ENCODE data around the gene IGFBPL1. TPM values are rescaled to one million over a fixed set of nuclear protein-coding genes. Genes with fewer than 3 reads are reported as not detected.

The IGFBPL1 gene
- polyA plus RNA-seq, 2 of the 4 experiments (the other 2 are of a cell fraction) = 2.5 to 2.7 TPM

- no peak overlapping the region for H3K27ac ChIP-seq
- ATAC-seq (no peak), DNase-seq (ENCODE audit: low read depth in 1 of 2, low spot score in 1 of 2) (no peak), FAIRE-seq (no peak)
- no peak overlapping the region for H3K4me2 ChIP-seq
- POLR2A ChIA-PET = no interaction called here
- no peaks in the 10 kb centered on the region for H3K9me3 ChIP-seq
- CTCF ChIA-PET = interaction anchor here (1.6 to 3.1 kb wide), 4 partner anchors 12 to 500 kb away, joined by 4 to 17 read pairs (median 8); no protein-coding TSS in a partner anchor
- no peak overlapping the region for H3K4me3 ChIP-seq
- 58% methylated on average over 7 of the region's 7 CpGs for WGBS (ENCODE audit: missing lambda C conversion rate)
- H3K4me1 ChIP-seq = no peaks in the 10 kb centered on the region
- TF ChIP-seq HES2 (IDR thresholded peaks at IDR 0.05) (no peak), EP300 (IDR thresholded peaks at IDR 0.05) (no peak), BHLHE40 (IDR thresholded peaks at IDR 0.05; ENCODE audit: low read depth, low read length) (no peak), CTCF (IDR thresholded peaks at IDR 0.05) (no peak), GATA3 (IDR thresholded peaks at IDR 0.05; ENCODE audit: borderline replicate concordance) (no peak), CHD4 (IDR thresholded peaks at IDR 0.05; ENCODE audit: borderline replicate concordance) (no peak), JUN (IDR thresholded peaks at IDR 0.05) (no peak), HOXB5 (CRISPR knock-in tag; IDR thresholded peaks at IDR 0.05) (no peak), FOXS1 (CRISPR knock-in tag; IDR thresholded peaks at IDR 0.05) (no peak), CBX2 (IDR thresholded peaks at IDR 0.05; ENCODE audit: borderline replicate concordance, low read depth) (no peak), RAD21 (conservative IDR thresholded peaks at IDR 0.05 in 1 of 2, IDR thresholded peaks at IDR 0.05 in 1 of 2) (no peak), RNF2 (IDR thresholded peaks at IDR 0.05; ENCODE audit: borderline replicate concordance, low read depth) (no peak), E2F6 (IDR thresholded peaks at IDR 0.05; ENCODE audit: borderline replicate concordance, low read depth) (no peak), KDM5A (IDR thresholded peaks at IDR 0.05) (no peak), TFCP2L1 (CRISPR knock-in tag; IDR thresholded peaks at IDR 0.05) (no peak), BCL3 (IDR thresholded peaks at IDR 0.05) (no peak), RFX5 (IDR thresholded peaks at IDR 0.05) (no peak), ZC3H11A (IDR thresholded peaks at IDR 0.05) (no peak), EHMT2 (IDR thresholded peaks at IDR 0.05; ENCODE audit: low read depth) (no peak)
Measured at GRCh38 chr9:38413283-38413682, 11.0 kb downstream of the IGFBPL1 start.

- DNase-seq (ENCODE audit: low read depth in 1 of 2, low spot score in 1 of 2) (no peak), FAIRE-seq (no peak), ATAC-seq (no peak)
- 70% methylated on average over 6 of the region's 6 CpGs for WGBS (ENCODE audit: missing lambda C conversion rate)
- CTCF ChIA-PET = interaction anchor here (1.2 to 3.1 kb wide), 6 partner anchors 8 to 500 kb away, joined by 3 to 17 read pairs (median 4); partner anchors contain the start of gene ALDH1B1
- Histone ChIP-seq H3K4me1 (no peaks in the 10 kb centered on the region), H3K4me2 (no peak overlapping the region), H3K9me3 (no peaks in the 10 kb centered on the region), H3K4me3 (no peak overlapping the region), H3K27ac (no peak overlapping the region)
- POLR2A ChIA-PET = no interaction called here
- TF ChIP-seq REST (IDR thresholded peaks at IDR 0.05) (no peak), RARB (CRISPR knock-in tag; IDR thresholded peaks at IDR 0.05) (no peak), ZC3H11A (IDR thresholded peaks at IDR 0.05) (no peak), TFCP2L1 (CRISPR knock-in tag; IDR thresholded peaks at IDR 0.05) (no peak), MAZ (IDR thresholded peaks at IDR 0.05; ENCODE audit: borderline replicate concordance, low read depth, low read length) (no peak), BCL3 (IDR thresholded peaks at IDR 0.05) (no peak), ZFP36 (IDR thresholded peaks at IDR 0.05; ENCODE audit: borderline replicate concordance, partially characterized antibody) (no peak), TP53 (CRISPR knock-in tag; IDR thresholded peaks at IDR 0.05) (no peak), MYC (IDR thresholded peaks at IDR 0.05; ENCODE audit: borderline replicate concordance, low read length) (no peak), GATA3 (IDR thresholded peaks at IDR 0.05; ENCODE audit: borderline replicate concordance) (no peak), POLR2A (IDR thresholded peaks at IDR 0.05; ENCODE audit: low read length) (no peak), MAX (IDR thresholded peaks at IDR 0.05) (no peak), CBX8 (IDR thresholded peaks at IDR 0.05) (no peak), ESRRA (IDR thresholded peaks at IDR 0.05; ENCODE audit: borderline replicate concordance, low read length) (no peak), FOSB (CRISPR knock-in tag; IDR thresholded peaks at IDR 0.05) (no peak), RAD21 (conservative IDR thresholded peaks at IDR 0.05 in 1 of 2, IDR thresholded peaks at IDR 0.05 in 1 of 2) (no peak)
Measured at GRCh38 chr9:38412751-38413150, 11.5 kb downstream of the IGFBPL1 start.
